SK-N-SH treated with all-trans-retinoic acid at 6 μM for 48 hours (cell line): ENCODE results near the gene ZNF143.
A peak's percentile ranks its signal among the peaks of the same experiment; 100 is the strongest.

ENCODE experiments used
- ATAC-seq: fragments of 200-7000 bp; cut with Tn5 transposase; 3 replicates; pipeline ENCODE4 v1.9.1; 2020; ENCODE audit warnings: mild to moderate bottlenecking, moderate library complexity
- ARNTL ChIP-seq: fragments of 450-650 bp; formaldehyde crosslinking; IDR thresholded peaks from 2 replicates; pipeline ENCODE4 v1.5.0; 2020; ENCODE audit warnings: low read depth, mild to moderate bottlenecking, moderate library complexity, borderline replicate concordance
- BACH2 ChIP-seq: fragments of 250-450 bp; sonication (Bioruptor Pico); IDR thresholded peaks from 2 replicates; pipeline ENCODE4 v1.9.0; 2021; ENCODE audit warnings: mild to moderate bottlenecking, borderline replicate concordance
- CSDC2 ChIP-seq: fragments of 250-450 bp; sonication (Bioruptor Pico); IDR thresholded peaks from 2 replicates; pipeline ENCODE4 v1.5.0; 2020; ENCODE audit warnings: mild to moderate bottlenecking, moderate library complexity
- ESRRG ChIP-seq: fragments of 250-450 bp; sonication (Bioruptor Pico); IDR thresholded peaks from 2 replicates; pipeline ENCODE4 v1.6.1; 2021; ENCODE audit warnings: mild to moderate bottlenecking
- GLIS3 ChIP-seq: fragments of 250-450 bp; sonication (Bioruptor Pico); IDR thresholded peaks from 2 replicates; pipeline ENCODE4 v1.5.0; 2020; ENCODE audit warnings: mild to moderate bottlenecking, moderate library complexity
- ISL1 ChIP-seq: fragments of 250-450 bp; sonication (Bioruptor Pico); IDR thresholded peaks from 2 replicates; pipeline ENCODE4 v2.1.2; 2022; ENCODE audit warnings: mild to moderate bottlenecking, moderate library complexity
- PATZ1 ChIP-seq: fragments of 250-450 bp; sonication (Bioruptor Pico); IDR thresholded peaks from 2 replicates; pipeline ENCODE4 v1.8.0; 2020; ENCODE audit warnings: mild to moderate bottlenecking, moderate library complexity, borderline replicate concordance
- POU6F1 ChIP-seq: fragments of 250-450 bp; sonication (Bioruptor Pico); IDR thresholded peaks from 2 replicates; pipeline ENCODE4 v1.8.0; 2021; ENCODE audit warnings: low read depth, mild to moderate bottlenecking, moderate library complexity, borderline replicate concordance
- PPARA ChIP-seq: fragments of 250-450 bp; sonication (Bioruptor Pico); IDR thresholded peaks from 2 replicates; pipeline ENCODE4 v1.5.0; 2020; ENCODE audit warnings: mild to moderate bottlenecking, borderline replicate concordance
- RARB ChIP-seq: fragments of 250-450 bp; sonication (Bioruptor Pico); IDR thresholded peaks from 2 replicates; pipeline ENCODE4 v1.8.0; 2021; ENCODE audit warnings: mild to moderate bottlenecking, moderate library complexity
- SNAI2 ChIP-seq: fragments of 250-450 bp; sonication (Bioruptor Pico); IDR thresholded peaks from 2 replicates; pipeline ENCODE4 v1.5.0; 2020; ENCODE audit warnings: mild to moderate bottlenecking, moderate library complexity
- TCF4 ChIP-seq: fragments of 250-450 bp; sonication (Bioruptor Pico); IDR thresholded peaks from 2 replicates; pipeline ENCODE4 v1.8.0; 2021; ENCODE audit warnings: mild to moderate bottlenecking, moderate library complexity, borderline replicate concordance
- TOX ChIP-seq: fragments of 250-450 bp; sonication (Bioruptor Pico); IDR thresholded peaks from 2 replicates; pipeline ENCODE4 v1.8.0; 2021; ENCODE audit warnings: mild to moderate bottlenecking, moderate library complexity, borderline replicate concordance
- TSHZ2 ChIP-seq: fragments of 250-450 bp; sonication (Bioruptor Pico); IDR thresholded peaks from 2 replicates; pipeline ENCODE4 v1.5.0; 2020; ENCODE audit warnings: mild to moderate bottlenecking, moderate library complexity
- ZC3H10 ChIP-seq: fragments of 250-450 bp; sonication (Bioruptor Pico); IDR thresholded peaks from 2 replicates; pipeline ENCODE4 v1.5.1; 2021; ENCODE audit warnings: mild to moderate bottlenecking, moderate library complexity
- ZFP3 ChIP-seq: fragments of 250-450 bp; sonication (Bioruptor Pico); IDR thresholded peaks from 2 replicates; pipeline ENCODE4 v1.5.0; 2020; ENCODE audit warnings: mild to moderate bottlenecking, moderate library complexity
- ZFP30 ChIP-seq: fragments of 450-650 bp; formaldehyde crosslinking; IDR thresholded peaks from 2 replicates; pipeline ENCODE4 v1.5.0; 2022; ENCODE audit warnings: mild to moderate bottlenecking, moderate library complexity
- ZNF565 ChIP-seq: fragments of 450-650 bp; formaldehyde crosslinking; conservative IDR thresholded peaks from 2 replicates; pipeline ENCODE4 v1.5.0; 2020; ENCODE audit warnings: low read depth, mild to moderate bottlenecking, moderate library complexity
- ZNF70 ChIP-seq: fragments of 450-650 bp; formaldehyde crosslinking; IDR thresholded peaks from 2 replicates; pipeline ENCODE4 v1.5.0; 2020; ENCODE audit warnings: mild to moderate bottlenecking, moderate library complexity

The ZNF143 gene

GRCh38 chr11:9459667-9460321 lies 1.0 kb upstream of the ZNF143 start:
- TF ChIP-seq ZNF70 (no peak), ZNF565 (CRISPR knock-in tag) (no peak), CSDC2 (CRISPR knock-in tag) (no peak), TOX (no peak), ZFP3 (CRISPR knock-in tag) (no peak), ZC3H10 (CRISPR knock-in tag) (no peak), SNAI2 (no peak), BACH2 (CRISPR knock-in tag) (no peak), ISL1 (no peak), ZFP30 (CRISPR knock-in tag) (no peak), PPARA (CRISPR knock-in tag) (no peak), ARNTL (CRISPR knock-in tag) (no peak), GLIS3 (no peak), TCF4 (CRISPR knock-in tag) (no peak), RARB (CRISPR knock-in tag) (no peak), POU6F1 (no peak), ESRRG (no peak)
- peak; percentile 1; the same call in 1 of the 3 replicates for ATAC-seq

GRCh38 chr11:9461063-9461759 lies 399 bp downstream of the ZNF143 start:
- peak; percentile 76 for ATAC-seq
- no peak for TF ChIP-seq TCF4 (CRISPR knock-in tag)
- TF ChIP-seq RARB (CRISPR knock-in tag) = no peak
- 0 out of 2 replicates have a peak, but pooled peaks have one; percentile 30 for TF ChIP-seq ZFP3 (CRISPR knock-in tag)
- TF ChIP-seq SNAI2 = 0 out of 2 replicates have a peak, but pooled peaks have one; percentile 5
- TF ChIP-seq, all 23 proteins: peak for 2

GRCh38 chr11:9461760-9462134 lies 935 bp downstream of the ZNF143 start:
- ATAC-seq = no peak
- TF ChIP-seq GLIS3 (0 out of 2 replicates have a peak, but pooled peaks have one; percentile 73), PATZ1 (CRISPR knock-in tag) (no peak)

- TF ChIP-seq ISL1 = no peak
- no peak for TF ChIP-seq ZFP30 (CRISPR knock-in tag)
- TF ChIP-seq BACH2 (CRISPR knock-in tag) = no peak
- no peak for TF ChIP-seq TSHZ2
- TF ChIP-seq ZNF565 (CRISPR knock-in tag) = no peak
- no peak for TF ChIP-seq POU6F1
- TF ChIP-seq, all 23 proteins: peak for 0
- ATAC-seq = no peak
These were observed 1.5 kb downstream of the ZNF143 start for GRCh38 chr11:9462172-9462799.
